ENCODE measurements around the gene RNU1-4.
"Not testable (repeated sequence)": the region's sequence is repeated elsewhere in the genome, so short reads cannot be mapped to it uniquely, and the experiment has no call there.

Gene RNU1-4

GRCh38 chr1:16740047-16740964, at the start of gene RNU1-4:
RNU1-4 (plus strand) TSS chr1:16740516.
- DNase-seq (ENCODE audit: low read depth in 2 of 2, low spot score in 1 of 2) = not testable (repeated sequence)

DNA sequence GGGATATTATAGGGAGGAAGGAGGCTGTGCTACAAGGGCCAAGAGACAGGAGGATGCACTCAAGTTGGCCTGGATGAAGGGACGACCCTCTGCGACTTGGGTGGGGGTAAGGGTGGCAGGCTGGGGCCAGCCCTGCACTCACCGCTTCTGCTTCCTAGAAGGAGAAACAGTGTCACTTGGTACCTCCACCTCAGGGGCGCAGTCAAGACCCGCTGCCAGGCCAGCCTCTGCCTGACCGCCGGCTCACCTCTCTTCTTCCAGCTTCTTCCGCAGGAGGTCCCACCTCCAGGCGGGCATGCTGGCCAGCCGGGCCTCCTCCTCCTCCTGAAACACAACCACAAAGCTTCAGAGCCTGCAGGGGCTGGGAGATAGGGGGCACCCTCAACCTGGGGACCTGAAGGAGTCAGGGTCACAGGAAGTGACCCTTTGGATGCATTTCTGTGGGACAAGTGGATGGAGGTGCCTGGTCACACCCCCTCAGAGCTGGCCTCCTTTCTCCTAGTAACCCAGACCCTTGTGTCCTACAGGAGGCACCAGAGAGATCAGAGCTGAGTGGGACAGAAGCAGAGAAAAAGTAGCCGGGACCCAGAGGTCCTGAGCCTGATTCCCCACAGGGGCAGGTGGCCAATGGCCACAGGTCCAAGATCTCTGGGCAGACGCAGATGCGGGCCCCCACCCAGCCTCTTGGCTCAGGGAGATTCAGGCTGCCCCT, 49.2 kb upstream of the RNU1-4 start:
- not testable (repeated sequence) for DNase-seq (ENCODE audit: low read depth in 2 of 2, low spot score in 1 of 2)

GRCh38 chr1:16692283-16692682, 48.0 kb upstream of the RNU1-4 start:
- not testable (repeated sequence) for DNase-seq (ENCODE audit: low read depth in 2 of 2, low spot score in 1 of 2)

DNA sequence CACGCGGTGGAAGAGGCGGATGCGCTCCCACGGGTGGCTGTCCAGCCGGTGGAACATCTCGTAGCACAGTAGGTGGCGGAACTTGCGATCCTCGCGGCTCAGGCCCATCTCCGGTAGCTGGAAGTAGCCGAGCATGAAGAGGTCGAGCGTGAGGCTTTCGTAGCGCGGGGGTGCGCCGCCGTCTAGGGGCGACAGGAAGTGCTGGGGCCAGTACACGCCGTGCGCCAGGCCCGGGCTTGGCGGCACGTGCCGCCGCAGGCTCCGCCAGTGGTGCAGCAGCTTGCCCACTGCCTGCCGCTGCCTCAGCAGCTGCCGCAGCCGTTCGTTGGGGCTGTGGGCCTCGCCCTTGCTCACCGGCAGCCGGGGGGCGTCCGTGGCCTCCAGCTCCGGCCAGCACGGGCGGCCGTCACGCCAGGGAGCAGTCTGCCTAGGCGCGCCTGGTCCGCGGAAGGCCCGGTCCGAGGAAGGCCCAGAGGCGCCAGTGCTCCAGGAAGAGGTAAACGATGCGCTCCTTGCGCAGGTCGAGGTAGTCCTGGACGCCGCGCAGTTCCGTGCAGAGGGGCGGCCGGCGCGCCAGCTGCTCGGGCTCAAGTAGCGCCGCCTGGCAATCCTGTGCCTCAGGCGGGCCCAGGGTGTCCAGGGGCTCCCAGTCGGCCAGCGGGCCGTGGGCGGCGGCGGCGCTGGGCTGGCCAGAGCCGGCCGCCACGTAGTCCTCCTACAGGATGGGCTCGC, 47.4 kb upstream of the RNU1-4 start:
- not testable (repeated sequence) for DNase-seq (ENCODE audit: low read depth in 2 of 2, low spot score in 1 of 2)

GRCh38 chr1:16693449-16694307, 46.6 kb upstream of the RNU1-4 start:
- DNase-seq (ENCODE audit: low read depth in 2 of 2, low spot score in 1 of 2) = not testable (repeated sequence)

DNA sequence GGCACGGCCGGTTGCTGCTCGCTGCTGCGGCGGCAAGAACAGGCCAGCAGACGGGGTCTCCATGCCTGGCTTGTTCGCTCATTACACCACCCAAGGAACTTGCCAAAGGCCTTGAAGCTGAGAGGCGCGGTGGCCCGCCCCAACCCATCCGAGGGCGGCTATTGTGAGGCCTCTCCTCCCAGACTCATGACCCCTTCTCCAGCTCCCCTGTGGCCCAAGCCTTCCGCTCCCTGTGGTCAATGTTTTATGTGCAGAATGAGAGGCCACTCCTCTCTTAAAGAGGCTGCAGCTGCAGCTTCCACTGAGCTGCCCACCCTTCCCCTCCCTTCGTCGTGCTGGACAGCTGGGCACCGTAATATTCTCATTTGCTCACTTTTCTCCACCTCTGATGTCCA, 46.0 kb upstream of the RNU1-4 start:
- DNase-seq (ENCODE audit: low read depth in 2 of 2, low spot score in 1 of 2) = not testable (repeated sequence)

GRCh38 chr1:16696507-16697150, 43.7 kb upstream of the RNU1-4 start:
- not testable (repeated sequence) for DNase-seq (ENCODE audit: low read depth in 2 of 2, low spot score in 1 of 2)

DNA sequence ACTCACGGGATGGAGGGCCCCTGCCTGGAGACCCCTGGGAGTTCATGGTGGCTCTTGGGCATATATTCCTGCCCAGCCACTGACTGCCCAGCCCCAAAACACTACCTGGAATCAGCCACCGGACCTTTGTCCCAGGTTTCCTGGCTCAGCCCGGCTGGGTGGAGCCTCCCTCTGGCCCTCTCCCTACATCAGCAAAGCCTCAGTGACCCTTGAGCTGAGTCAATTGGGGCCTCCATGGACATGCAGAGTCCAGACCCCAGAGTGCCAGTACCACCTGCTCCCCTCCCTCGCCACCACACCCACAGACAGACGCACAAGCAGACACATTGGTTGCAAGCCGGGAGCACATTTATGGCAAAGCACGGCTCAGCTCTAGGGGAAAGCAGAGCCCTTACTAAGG, 43.2 kb upstream of the RNU1-4 start:
- not testable (repeated sequence) for DNase-seq (ENCODE audit: low read depth in 2 of 2, low spot score in 1 of 2)

- not testable (repeated sequence) for DNase-seq (ENCODE audit: low read depth in 2 of 2, low spot score in 1 of 2)
Measured at GRCh38 chr1:16699440-16699839, 40.9 kb upstream of the RNU1-4 start.

GRCh38 chr1:16700138-16700895, 40.0 kb upstream of the RNU1-4 start:
- DNase-seq (ENCODE audit: low read depth in 2 of 2, low spot score in 1 of 2) = not testable (repeated sequence)

DNA sequence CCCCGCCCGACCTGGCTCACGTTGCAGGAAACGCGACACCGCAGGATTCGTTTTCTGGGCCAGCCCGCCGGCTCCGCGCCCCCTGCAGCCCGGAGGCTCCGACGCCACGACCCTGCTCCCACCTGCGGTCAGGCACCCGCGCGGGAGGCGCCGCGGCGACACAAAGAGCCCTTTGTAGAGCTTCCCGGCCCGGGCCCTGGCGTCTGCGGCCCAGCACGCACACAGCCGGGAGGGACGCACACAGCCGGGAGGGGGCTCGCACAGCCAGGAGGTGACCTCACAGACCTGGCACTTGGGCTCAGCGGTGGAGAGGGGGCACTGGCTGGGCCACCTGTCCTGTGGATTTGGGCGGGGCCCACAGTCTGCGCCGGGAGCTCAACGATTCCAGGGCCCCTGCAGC, 39.1 kb upstream of the RNU1-4 start:
- not testable (repeated sequence) for DNase-seq (ENCODE audit: low read depth in 2 of 2, low spot score in 1 of 2)

DNA sequence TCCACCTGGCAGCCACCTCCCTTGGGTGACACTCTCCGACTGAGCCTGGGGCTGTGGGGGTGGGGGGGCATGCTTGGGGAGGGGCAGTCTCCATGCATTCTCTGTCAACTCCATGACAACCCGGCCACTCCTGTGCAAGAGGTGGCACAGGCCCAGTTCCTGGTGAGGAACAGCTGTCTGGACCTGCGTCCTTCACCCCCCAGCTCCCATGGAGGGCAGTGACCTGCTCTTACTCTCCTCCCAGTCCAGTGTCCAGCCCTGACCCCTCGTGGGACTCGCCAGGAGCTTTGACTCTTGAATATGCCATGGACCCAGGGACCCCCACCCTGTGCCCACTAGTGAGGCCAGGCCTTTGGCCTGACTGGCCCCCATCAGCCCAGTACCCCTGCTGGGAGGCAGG, 38.0 kb upstream of the RNU1-4 start:
- not testable (repeated sequence) for DNase-seq (ENCODE audit: low read depth in 2 of 2, low spot score in 1 of 2)

- DNase-seq (ENCODE audit: low read depth in 2 of 2, low spot score in 1 of 2) = not testable (repeated sequence)
Measured at GRCh38 chr1:16703141-16703540, 37.2 kb upstream of the RNU1-4 start.

DNA sequence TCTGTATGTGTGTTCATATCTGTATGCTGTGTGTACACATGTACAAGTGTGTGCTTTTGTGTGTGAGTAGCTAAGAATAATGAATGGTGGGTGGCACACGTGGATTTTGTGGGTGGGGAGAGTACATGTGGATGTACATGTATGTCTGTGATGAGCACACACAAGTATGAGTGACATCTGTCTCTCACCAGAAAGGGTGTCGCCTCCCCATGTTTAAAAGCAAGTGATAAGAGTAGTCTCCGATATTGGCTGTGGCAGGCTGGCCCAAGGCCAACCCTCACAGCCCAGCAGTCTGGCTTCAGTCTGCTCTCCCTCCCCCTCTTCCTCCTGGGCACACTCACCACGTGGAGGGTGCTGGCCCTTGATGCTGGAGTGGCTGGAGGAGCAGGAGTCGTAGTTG, 36.7 kb upstream of the RNU1-4 start:
- not testable (repeated sequence) for DNase-seq (ENCODE audit: low read depth in 2 of 2, low spot score in 1 of 2)

DNA sequence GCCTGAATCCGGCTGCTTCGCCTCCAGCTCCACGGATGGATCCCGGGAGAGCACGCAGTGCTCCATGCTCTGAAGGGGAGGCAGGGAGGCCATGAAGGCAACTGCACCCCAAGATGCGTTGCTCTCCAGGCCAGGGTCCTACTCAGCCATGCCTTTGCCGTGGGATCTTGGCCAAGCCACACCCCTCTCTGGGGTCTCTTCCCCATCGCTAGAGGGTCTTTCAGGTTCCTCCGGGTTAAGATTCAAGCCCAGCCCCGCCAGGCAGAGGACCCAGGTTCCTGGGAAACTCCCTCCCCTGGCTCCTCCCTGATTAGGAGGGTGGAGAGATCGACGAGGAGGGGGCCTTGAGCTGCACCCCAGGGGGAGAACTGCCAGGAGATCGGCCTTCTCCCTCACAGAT, 36.2 kb upstream of the RNU1-4 start:
- DNase-seq (ENCODE audit: low read depth in 2 of 2, low spot score in 1 of 2) = not testable (repeated sequence)

- DNase-seq (ENCODE audit: low read depth in 2 of 2, low spot score in 1 of 2) = not testable (repeated sequence)
Measured at GRCh38 chr1:16704502-16705100, 35.7 kb upstream of the RNU1-4 start.

DNA sequence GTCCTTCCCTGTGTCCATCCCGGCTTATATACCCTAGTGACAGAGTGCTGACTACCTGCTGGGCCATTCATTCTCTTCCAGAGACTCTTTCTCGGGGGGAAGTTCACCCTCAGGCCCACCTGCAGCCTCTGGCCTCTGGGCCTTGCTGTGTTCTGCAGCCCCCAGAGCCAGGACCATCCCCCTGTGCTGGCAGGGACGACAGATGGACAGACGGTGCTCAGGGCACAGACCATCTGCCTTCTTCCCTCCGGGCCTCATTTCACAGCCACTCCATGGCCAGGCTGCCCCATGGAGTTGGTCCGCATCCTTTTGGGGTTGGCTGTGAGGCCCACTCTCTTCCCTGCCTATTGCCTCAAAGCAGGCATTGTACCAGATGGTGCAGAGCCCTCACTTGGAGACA, 34.0 kb upstream of the RNU1-4 start:
- DNase-seq (ENCODE audit: low read depth in 2 of 2, low spot score in 1 of 2) = not testable (repeated sequence)

DNA sequence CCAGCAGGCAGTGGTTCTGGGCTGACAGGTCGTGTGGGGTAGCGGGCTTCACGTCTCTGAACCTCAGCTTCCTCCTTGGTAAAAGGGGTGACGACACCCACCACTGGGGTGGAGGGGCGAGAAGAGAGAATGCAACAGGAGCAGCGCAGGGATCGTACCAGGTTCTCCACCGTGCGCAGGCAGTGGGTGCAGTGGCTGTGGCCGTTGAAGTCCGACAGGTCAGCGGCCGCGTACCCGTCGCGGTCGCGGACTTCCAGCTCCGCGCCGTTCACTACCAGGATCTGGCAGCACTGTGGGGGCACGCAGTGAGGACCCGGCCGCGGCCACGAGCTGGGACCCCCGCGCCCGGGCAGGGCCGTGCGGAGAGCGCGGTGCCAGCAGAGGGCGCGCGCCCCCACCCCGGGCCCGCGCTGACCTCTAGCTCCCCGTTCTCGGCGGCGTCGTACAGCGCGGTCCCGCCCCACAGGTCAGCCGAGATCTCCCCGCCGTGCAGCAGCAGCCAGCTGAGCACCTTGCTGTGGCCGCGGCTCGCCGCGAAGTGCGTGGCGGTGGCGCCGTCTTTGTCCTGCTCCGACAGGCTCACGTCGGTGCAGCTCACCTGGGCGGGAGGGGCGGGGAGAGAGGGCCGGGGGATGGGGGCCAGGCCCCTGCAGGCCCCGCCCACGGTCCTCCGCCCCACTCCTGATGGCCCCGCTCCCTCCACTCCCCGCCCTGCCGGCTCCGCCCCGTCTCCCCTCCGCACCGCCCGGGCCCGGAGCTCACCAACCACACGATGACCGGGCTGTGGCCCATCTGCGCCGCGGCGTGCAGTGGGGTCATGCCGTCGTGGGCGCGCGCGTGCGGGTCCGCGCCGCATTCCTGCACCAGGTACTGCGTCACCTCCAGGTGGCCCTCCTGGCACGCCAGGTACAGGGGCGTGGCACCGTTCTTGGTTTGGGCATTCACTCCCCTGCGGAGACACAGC, 32.9 kb upstream of the RNU1-4 start:
- DNase-seq (ENCODE audit: low read depth in 2 of 2, low spot score in 1 of 2) = not testable (repeated sequence)

Data from stimulated activated CD8-positive, alpha-beta memory T cell treated with anti-CD3 and anti-CD28 coated beads, Interleukin-4, amount 100 ng/mL, for 1 hour (primary cell).